GM12878 (cell line): ENCODE results near the gene ORC4. TPM values are rescaled to one million over a fixed set of nuclear protein-coding genes. Genes with fewer than 3 reads are reported as not detected.

Experiments
- ATAC-seq: fragments of 200-7000 bp; cut with Tn5 transposase; 3 replicates; pipeline ENCODE4 v1.9.1; 2020; ENCODE audit warnings: mild to moderate bottlenecking, moderate library complexity
- BruUV-seq: library from RNA; stranded (reverse); fragments of 400-500 nt; replicated peaks from 2 replicates; lab custom pipeline; 2021; lab: Mats Ljungman, UMichigan
- CTCF ChIA-PET: fragments of 300-600 bp; sonication (Branson Sonifier 250); formaldehyde crosslinking; extraction: SDS; loops from one replicate; lab custom pipeline; 2021; ENCODE audit warnings: inconsistent platforms; lab: Yijun Ruan, JAX
- POLR2A ChIA-PET: fragments of 350-600 bp; formaldehyde crosslinking; extraction: SDS; loops from one replicate; lab custom pipeline; 2021; ENCODE audit warnings: inconsistent platforms; lab: Charles Lee
- RAD21 ChIA-PET: fragments of 300-600 bp; sonication (Branson Sonifier 250); formaldehyde crosslinking; loops from one replicate; lab custom pipeline; 2023; ENCODE audit warnings: antibody characterized with exemption; ENCODE audit not compliant: unreplicated experiment; lab: Charles Lee
- SMC1A ChIA-PET: fragments of 300-600 bp; sonication (Branson Sonifier 250); formaldehyde crosslinking; loops from one replicate; lab custom pipeline; 2023; ENCODE audit not compliant: unreplicated experiment, uncharacterized antibody; lab: Charles Lee
- DNase-seq: peaks from one replicate; pipeline ENCODE4 v3.0.0-alpha.2; 2011; ENCODE audit warnings: low read depth, low spot score
- FAIRE-seq: peaks from 3 replicates; lab custom pipeline; 2011; peaks lifted over from hg19 to GRCh38; lab: Jason Lieb, UNC
- H2AFZ ChIP-seq: 2 replicates; pipeline ENCODE4 v1.6.0; 2011; ENCODE audit warnings: low read depth, low read length, control low read depth; ENCODE audit not compliant: control insufficient read depth
- H3K27ac ChIP-seq: 2 replicates; pipeline ENCODE4 v1.5.1; 2011; ENCODE audit warnings: control low read depth; ENCODE audit not compliant: control insufficient read depth, insufficient read depth
- H3K27me3 ChIP-seq, 2 experiments: replicated peaks in 1 of 2; 2 replicates each; pipeline versions ENCODE4 v1.6.0 to v1.6.1; 2011; ENCODE audit warnings: low read length in 1 of 2; ENCODE audit not compliant: control insufficient read depth in 2 of 2, insufficient read depth in 2 of 2
- H3K36me3 ChIP-seq, 2 experiments: 2 replicates each; pipeline ENCODE4 v1.5.1; 2011; ENCODE audit warnings: low read length in 1 of 2; ENCODE audit not compliant: control insufficient read depth in 2 of 2, insufficient read depth in 2 of 2
- H3K4me1 ChIP-seq: 2 replicates; pipeline ENCODE4 v1.6.1; 2011; ENCODE audit warnings: mild to moderate bottlenecking, low read length, moderate library complexity, mixed read lengths; ENCODE audit not compliant: control insufficient read depth, insufficient read depth
- H3K4me2 ChIP-seq: 2 replicates; pipeline ENCODE4 v1.6.0; 2011; ENCODE audit warnings: control low read depth; ENCODE audit not compliant: control insufficient read depth, insufficient read depth
- H3K4me3 ChIP-seq: fragments of 200-600 bp; sonication (generic); 2 replicates; pipeline ENCODE4 v1.5.1; 2016
- H3K79me2 ChIP-seq: 2 replicates; pipeline ENCODE4 v1.6.0; 2011; ENCODE audit warnings: low read length; ENCODE audit not compliant: control insufficient read depth, insufficient read depth
- H3K9ac ChIP-seq: 2 replicates; pipeline ENCODE4 v1.8.0; 2011; ENCODE audit warnings: low read length, control low read depth, mixed read lengths; ENCODE audit not compliant: control insufficient read depth, insufficient read depth
- H3K9me3 ChIP-seq: replicated peaks from 3 replicates; pipeline ENCODE4 v1.5.1; 2011; ENCODE audit warnings: mild to moderate bottlenecking, low read length; ENCODE audit not compliant: control insufficient read depth, insufficient read depth
- H4K20me1 ChIP-seq: 2 replicates; pipeline ENCODE4 v1.6.0; 2011; ENCODE audit not compliant: control insufficient read depth, insufficient read depth
- ATF3 ChIP-seq: IDR thresholded peaks from 2 replicates; pipeline ENCODE4 v1.6.1; 2011; ENCODE audit warnings: low read depth, mild to moderate bottlenecking, low read length, moderate library complexity, borderline replicate concordance; ENCODE audit errors: extremely low read depth
- CEBPB ChIP-seq, 2 experiments: fragments of 150-350 bp in 1 of 2; IDR thresholded peaks; 2 replicates each; pipeline ENCODE4 v1.6.1; 2012 to 2014; ENCODE audit warnings: low read depth in 2 of 2, low read length in 2 of 2, borderline replicate concordance in 1 of 2, inconsistent platforms in 1 of 2
- CEBPZ ChIP-seq: fragments of 150-350 bp; IDR thresholded peaks from 2 replicates; pipeline ENCODE4 v1.6.1; 2016; ENCODE audit warnings: low read depth, low read length
- CHD1 ChIP-seq: IDR thresholded peaks from 2 replicates; pipeline ENCODE4 v1.6.1; 2012; ENCODE audit warnings: low read depth, low read length, improper control_type of control experiment
- DPF2 ChIP-seq: fragments of 450-650 bp; IDR thresholded peaks from 2 replicates; pipeline ENCODE4 v1.6.1; 2017; ENCODE audit warnings: mild to moderate bottlenecking
- GATAD2B ChIP-seq: fragments of 450-650 bp; conservative IDR thresholded peaks from 2 replicates; pipeline ENCODE4 v1.6.1; 2017; ENCODE audit warnings: low read depth, mild to moderate bottlenecking, moderate library complexity
- HDAC6 ChIP-seq: fragments of 200-600 bp; sonication (generic); IDR thresholded peaks from one replicate; pipeline ENCODE4 v1.8.0; 2017; ENCODE audit warnings: antibody characterized with exemption; ENCODE audit not compliant: unreplicated experiment
- LARP7 ChIP-seq: fragments of 450-650 bp; IDR thresholded peaks from 2 replicates; pipeline ENCODE4 v1.6.1; 2017; ENCODE audit warnings: mild to moderate bottlenecking
- MAX ChIP-seq: IDR thresholded peaks from 2 replicates; pipeline ENCODE4 v1.6.1; 2012; ENCODE audit warnings: low read depth, low read length, improper control_type of control experiment
- ZNF384 ChIP-seq: IDR thresholded peaks from 2 replicates; pipeline ENCODE4 v1.6.1; 2012; ENCODE audit warnings: low read depth, mild to moderate bottlenecking, low read length, improper control_type of control experiment, borderline replicate concordance
- in situ Hi-C: fragments of 300-500 bp; cut with MboI; formaldehyde crosslinking; loops from 9 replicates; pipeline ENCODE4 v1.14.3; 2018; ENCODE audit warnings: mixed read lengths
- intact Hi-C: fragments of 100-400 bp; cut with micrococcal nuclease; formaldehyde crosslinking; loops from one replicate; pipeline ENCODE4 v1.14.2; 2022; ENCODE audit not compliant: unreplicated experiment
- polyA plus RNA-seq, 11 experiments: library from polyadenylated mRNA; depleted of rRNA in 4 of 11; unstranded in 6 of 11; stranded (reverse) in 5 of 11; fragments of >200 nt; fragmentation: Nextera tagmentation in 4 of 11; fragmentation: Illumina TruSeq in 1 of 11; extraction: Ambion mirVana in 4 of 11; extraction: Trizol in 1 of 11; gene quantifications; 1 replicate in 1 of 11; 2 replicates in 10 of 11; pipeline versions ENCODE4 v1.2.1 to v1.2.3, GENCODE V29; 2011 to 2016; ENCODE audit warnings: inconsistent platforms in 2 of 11, missing spikeins in 2 of 11, low read depth in 1 of 11
- total RNA-seq, 4 experiments: library from RNA; depleted of rRNA in 3 of 4; stranded (reverse); fragments of >200 nt in 3 of 4; fragmentation: Illumina TruSeq in 1 of 4; extraction: Trizol in 1 of 4; gene quantifications; 2 replicates each; pipeline versions ENCODE4 v1.2.1 to v1.2.3, GENCODE V29; 2013 to 2021

Gene ORC4
- total and polyA plus RNA-seq, 10 of the 15 experiments (the other 5 are each of a cell fraction or from before 2014, with no cell fraction given), result 25.7 to 71.3 (median 52.1) TPM

GRCh38 chr2:147925886-147926285 lies 94.7 kb downstream of the ORC4 start:
- no peaks in the 10 kb centered on the region for H4K20me1 ChIP-seq
- H3K79me2 ChIP-seq, result no peaks in the 10 kb centered on the region
- H3K36me3 ChIP-seq, result no peaks in the 10 kb centered on the region
- SMC1A ChIA-PET, result interaction anchor here (1.1 kb wide), 1 partner anchor 583 kb away, joined by 4 read pairs; no protein-coding TSS in a partner anchor
- H3K27me3 ChIP-seq, result no peaks in the 10 kb centered on the region
- H3K4me3 ChIP-seq, result no peak overlapping the region
- BruUV-seq, result no TSS peak
- no peak for FAIRE-seq
- no peak for ATAC-seq
- no peak overlapping the region for H3K9ac ChIP-seq
- RAD21 ChIA-PET, result no interaction called here
- POLR2A ChIA-PET, result no interaction called here
- H3K4me1 ChIP-seq, result no peaks in the 10 kb centered on the region
- no peak overlapping the region for H2AFZ ChIP-seq
- no peak for TF ChIP-seq LARP7
- no peak for TF ChIP-seq ATF3
- TF ChIP-seq CEBPB (IDR thresholded peaks at IDR 0.05; ENCODE audit: borderline replicate concordance in 1 of 2, low read depth in 2 of 2, low read length in 2 of 2), result no peak
- TF ChIP-seq ZNF384, result no peak
- TF ChIP-seq MAX, result no peak
- no peak for TF ChIP-seq HDAC6
- no peak for TF ChIP-seq CHD1
- no peak for TF ChIP-seq GATAD2B
- TF ChIP-seq DPF2, result no peak
- TF ChIP-seq CEBPZ, result no peak
- H3K27ac ChIP-seq, result no peak overlapping the region
- no peak for DNase-seq
- no peaks in the 10 kb centered on the region for H3K9me3 ChIP-seq
- H3K4me2 ChIP-seq, result no peak overlapping the region
- in situ Hi-C loops (no loop called here), intact Hi-C loops (no loop called here)
- CTCF ChIA-PET, result interaction anchor here (0.9 to 1.2 kb wide), 3 partner anchors 8 to 15 kb away, joined by 3 to 4 read pairs (median 3); no protein-coding TSS in a partner anchor
